GM12801 (cell line): ENCODE data around the gene BPHL.

Experiments
- CTCF ChIP-seq: IDR thresholded peaks from one replicate; pipeline ENCODE4 v1.5.1; 2011; ENCODE audit warnings: control low read depth; ENCODE audit not compliant: insufficient read length; ENCODE audit errors: extremely low read depth

The BPHL gene

GRCh38 chr6:3162067-3162497 lies 43.6 kb downstream of the BPHL start:
- TF ChIP-seq CTCF: no peak

- TF ChIP-seq CTCF: no peak
Observed at GRCh38 chr6:3162565-3163247, 44.2 kb downstream of the BPHL start.

GRCh38 chr6:3163248-3163594 lies 44.7 kb downstream of the BPHL start:
- no peak for TF ChIP-seq CTCF

GRCh38 chr6:3164388-3164787 lies 45.9 kb downstream of the BPHL start:
- TF ChIP-seq CTCF: no peak

- TF ChIP-seq CTCF: no peak
Observed at GRCh38 chr6:3165631-3166534, 47.4 kb downstream of the BPHL start.

GRCh38 chr6:3175715-3176402 lies 57.3 kb downstream of the BPHL start:
- no peak for TF ChIP-seq CTCF
